Endothelial cell of umbilical vein (primary cell): ENCODE data around the gene MYH10. TPM values are rescaled to one million over a fixed set of nuclear protein-coding genes. Genes with fewer than 3 reads are reported as not detected.

Experiments
- BruUV-seq: library from RNA; stranded (reverse); fragments of 400-500 nt; replicated peaks from 2 replicates; lab custom pipeline; 2021; lab: Mats Ljungman, UMichigan
- CTCF ChIA-PET: fragments of 300-600, 350-600 bp; sonication (Branson Sonifier 250); formaldehyde crosslinking; loops from one replicate; lab custom pipeline; 2021; ENCODE audit warnings: antibody characterized with exemption, inconsistent platforms; lab: Charles Lee
- POLR2A ChIA-PET: fragments of 300-600, 350-600 bp; sonication (Branson Sonifier 250); formaldehyde crosslinking; loops from one replicate; lab custom pipeline; 2021; ENCODE audit warnings: antibody characterized with exemption, inconsistent platforms; lab: Charles Lee
- DNase-seq: peaks from one replicate; pipeline ENCODE4 v3.0.0-alpha.2; 2011; ENCODE audit warnings: low read depth, low spot score
- FAIRE-seq: peaks from 2 replicates; lab custom pipeline; 2011; peaks lifted over from hg19 to GRCh38; lab: Jason Lieb, UNC
- H2AFZ ChIP-seq: 2 replicates; pipeline ENCODE4 v1.6.0; 2012; ENCODE audit warnings: low read depth, low read length, control low read depth, inconsistent platforms
- H3K27ac ChIP-seq: 2 replicates; pipeline ENCODE4 v1.5.1; 2011; ENCODE audit warnings: low read depth, mild to moderate bottlenecking, control low read depth, low read length, moderate library complexity; ENCODE audit not compliant: insufficient read depth
- H3K27me3 ChIP-seq, 2 experiments: 2 replicates each; pipeline versions ENCODE4 v1.6.0 to v1.6.1; 2011; ENCODE audit warnings: low read length in 2 of 2, mixed read lengths in 1 of 2; ENCODE audit not compliant: control insufficient read depth in 2 of 2, insufficient read depth in 2 of 2
- H3K36me3 ChIP-seq, 2 experiments: 2 replicates in 1 of 2; 3 replicates in 1 of 2; pipeline ENCODE4 v1.5.1; 2011; ENCODE audit warnings: low read length in 2 of 2, mild to moderate bottlenecking in 1 of 2, moderate library complexity in 1 of 2; ENCODE audit not compliant: control insufficient read depth in 2 of 2, insufficient read depth in 2 of 2; ENCODE audit errors: extremely low read depth in 1 of 2
- H3K4me1 ChIP-seq: 3 replicates; pipeline ENCODE4 v1.5.1; 2011; ENCODE audit warnings: mild to moderate bottlenecking, low read length; ENCODE audit not compliant: control insufficient read depth, insufficient read depth; ENCODE audit errors: extremely low read depth
- H3K4me2 ChIP-seq: 2 replicates; pipeline ENCODE4 v1.6.1; 2011; ENCODE audit warnings: low read length, control low read depth, mixed read lengths; ENCODE audit not compliant: insufficient read depth
- H3K4me3 ChIP-seq, 3 experiments: fragments of 200-600 bp in 1 of 3; sonication (generic), shearing (Covaris generic) in 1 of 3; replicated peaks in 1 of 3; 2 replicates each; pipeline ENCODE4 v1.5.1; 2011 to 2016; ENCODE audit warnings: control low read depth in 3 of 3, low read length in 3 of 3, mild to moderate bottlenecking in 2 of 3, inconsistent platforms in 1 of 3, low read depth in 1 of 3, moderate library complexity in 1 of 3; ENCODE audit not compliant: insufficient read depth in 1 of 3
- H3K79me2 ChIP-seq: 2 replicates; pipeline ENCODE4 v1.6.0; 2012; ENCODE audit warnings: low read length, inconsistent platforms; ENCODE audit not compliant: control insufficient read depth, insufficient read depth
- H3K9ac ChIP-seq: replicated peaks from 2 replicates; pipeline ENCODE3; 2011; ENCODE audit warnings: low read length, control low read depth; ENCODE audit not compliant: insufficient read depth; ENCODE audit errors: extremely low read depth
- H3K9me1 ChIP-seq: replicated peaks from 3 replicates; pipeline ENCODE4 v1.6.0; 2011; ENCODE audit warnings: mild to moderate bottlenecking, low read length; ENCODE audit not compliant: control insufficient read depth, insufficient read depth; ENCODE audit errors: extremely low read depth
- H3K9me3 ChIP-seq: replicated peaks from 2 replicates; pipeline ENCODE4 v1.5.1; 2012; ENCODE audit warnings: low read length, inconsistent platforms; ENCODE audit not compliant: control insufficient read depth, insufficient read depth
- H4K20me1 ChIP-seq: replicated peaks from 2 replicates; pipeline ENCODE3; 2011; ENCODE audit warnings: mild to moderate bottlenecking, low read length; ENCODE audit not compliant: control insufficient read depth, insufficient read depth; ENCODE audit errors: extremely low read depth
- EZH2 ChIP-seq: IDR thresholded peaks from 2 replicates; pipeline ENCODE4 v1.6.1; 2012; ENCODE audit warnings: borderline replicate concordance, low read depth, mild to moderate bottlenecking, moderate library complexity, low read length, inconsistent platforms; ENCODE audit not compliant: severe bottlenecking
- FOS ChIP-seq: IDR thresholded peaks from 2 replicates; pipeline ENCODE4 v1.6.1; 2011; ENCODE audit warnings: mild to moderate bottlenecking, low read length, moderate library complexity, borderline replicate concordance; ENCODE audit not compliant: insufficient read depth
- GATA2 ChIP-seq: IDR thresholded peaks from 2 replicates; pipeline ENCODE4 v1.7.0; 2011; ENCODE audit warnings: low read depth, mild to moderate bottlenecking, moderate library complexity, mixed read lengths, low read length; ENCODE audit not compliant: insufficient read length, insufficient read depth
- JUN ChIP-seq: IDR thresholded peaks from 2 replicates; pipeline ENCODE4 v1.6.1; 2011; ENCODE audit warnings: borderline replicate concordance, low read depth; ENCODE audit not compliant: insufficient read length, insufficient read depth
- MYC ChIP-seq: IDR thresholded peaks from one replicate; pipeline ENCODE4 v1.6.1; 2011; ENCODE audit warnings: mild to moderate bottlenecking, low read depth, low read length
- POLR2A ChIP-seq: IDR thresholded peaks from 2 replicates; pipeline ENCODE4 v1.6.1; 2012; ENCODE audit warnings: low read depth, mild to moderate bottlenecking, control low read depth, low read length
- POLR2AphosphoS5 ChIP-seq: IDR thresholded peaks from 2 replicates; pipeline ENCODE4 v1.6.1; 2012; ENCODE audit warnings: low read depth, mild to moderate bottlenecking, control low read depth, low read length, moderate library complexity; ENCODE audit not compliant: insufficient read depth
- dilution Hi-C: fragments of 300-500 bp; cut with MboI; formaldehyde crosslinking; loops from one replicate; pipeline ENCODE4 v1.15.0; 2019; ENCODE audit warnings: low sequenced_read_pairs; ENCODE audit not compliant: extremely low pct_ligation_motif_present
- intact Hi-C: fragments of 100-400 bp; cut with micrococcal nuclease; formaldehyde crosslinking; loops from one replicate; pipeline ENCODE4 v1.10.0; 2022
- polyA plus RNA-seq, 4 experiments: library from polyadenylated mRNA; depleted of rRNA in 3 of 4; stranded (reverse) in 3 of 4; unstranded in 1 of 4; fragments of >200 nt; gene quantifications; 2 replicates each; pipeline versions ENCODE4 v1.2.1 to v1.2.3, GENCODE V29; 2011 to 2012; ENCODE audit warnings: missing spikeins in 1 of 4
- total RNA-seq: library from RNA; stranded (reverse); gene quantifications from 2 replicates; pipeline ENCODE4 v1.2.3, GENCODE V29; 2021
- TF ChIP-seq, protein P1 (sequence below): IDR thresholded peaks from 2 replicates; pipeline ENCODE4 v1.6.1; 2011; ENCODE audit not compliant: insufficient read depth, insufficient read length
- TF ChIP-seq, protein P2 (sequence below), 2 donors: IDR thresholded peaks; 1 replicate in 1 of 2; 2 replicates in 1 of 2; pipeline ENCODE4 v1.5.1; 2011; ENCODE audit warnings: low read length in 2 of 2, mild to moderate bottlenecking in 2 of 2, moderate library complexity in 2 of 2, control low read depth in 1 of 2, inconsistent platforms in 1 of 2, low read depth in 1 of 2; ENCODE audit not compliant: insufficient read depth in 1 of 2; ENCODE audit errors: extremely low read depth in 1 of 2

The MYH10 gene
- total and polyA plus RNA-seq, 2 donors (not counting 3 experiments of a cell fraction or from before 2014, with no cell fraction given): 73.4 to 232 TPM

DNA sequence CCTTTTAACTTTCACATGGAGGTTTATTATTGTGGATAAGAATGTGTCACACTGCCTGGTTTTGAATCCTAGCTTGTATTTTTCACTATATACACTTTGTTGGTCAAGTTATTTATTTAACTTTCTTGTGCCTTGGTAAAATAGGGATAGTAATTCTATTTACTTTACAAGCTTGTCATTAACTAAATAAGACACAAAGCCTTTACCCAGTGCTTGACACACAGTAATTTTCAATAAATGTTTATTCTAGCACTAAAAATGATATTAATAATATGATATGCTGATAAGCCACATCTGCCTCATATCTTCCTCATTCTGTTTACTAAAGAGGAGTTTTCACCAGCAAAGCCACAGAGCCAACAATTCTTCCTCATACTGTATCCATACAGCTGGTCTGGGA lies 27.8 kb downstream of the MYH10 start:
- no peak overlapping the region for H3K4me2 ChIP-seq
- dilution Hi-C loops: no loop called here
- no peaks in the 10 kb centered on the region for H4K20me1 ChIP-seq
- ChIA-PET CTCF (interaction anchor here (1.3 to 1.6 kb wide), 2 partner anchors 11 to 143 kb away, joined by 3 read pairs; no protein-coding TSS in a partner anchor), POLR2A (no interaction called here)
- peaks cover 3 to 5% of the 10 kb centered on the region in 2 experiments for H3K36me3 ChIP-seq
- no peak overlapping the region for H2AFZ ChIP-seq
- TF ChIP-seq POLR2AphosphoS5 (no peak), GATA2 (no peak), EZH2 (no peak), MYC (no peak), FOS (no peak), POLR2A (no peak)
- TF ChIP-seq, protein P1, sequence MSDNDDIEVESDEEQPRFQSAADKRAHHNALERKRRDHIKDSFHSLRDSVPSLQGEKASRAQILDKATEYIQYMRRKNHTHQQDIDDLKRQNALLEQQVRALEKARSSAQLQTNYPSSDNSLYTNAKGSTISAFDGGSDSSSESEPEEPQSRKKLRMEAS: no peak
- H3K27ac ChIP-seq: no peak overlapping the region
- no peaks in the 10 kb centered on the region for H3K9me1 ChIP-seq
- H3K4me3 ChIP-seq: no peak overlapping the region
- BruUV-seq: no TSS peak
- no peak overlapping the region for H3K9ac ChIP-seq
- FAIRE-seq (no peak), DNase-seq (no peak)
- no peaks in the 10 kb centered on the region for H3K9me3 ChIP-seq
- no peaks in the 10 kb centered on the region for H3K4me1 ChIP-seq
- H3K79me2 ChIP-seq: no peaks in the 10 kb centered on the region
- intact Hi-C loops: no loop called here
- no peaks in the 10 kb centered on the region for H3K27me3 ChIP-seq

DNA sequence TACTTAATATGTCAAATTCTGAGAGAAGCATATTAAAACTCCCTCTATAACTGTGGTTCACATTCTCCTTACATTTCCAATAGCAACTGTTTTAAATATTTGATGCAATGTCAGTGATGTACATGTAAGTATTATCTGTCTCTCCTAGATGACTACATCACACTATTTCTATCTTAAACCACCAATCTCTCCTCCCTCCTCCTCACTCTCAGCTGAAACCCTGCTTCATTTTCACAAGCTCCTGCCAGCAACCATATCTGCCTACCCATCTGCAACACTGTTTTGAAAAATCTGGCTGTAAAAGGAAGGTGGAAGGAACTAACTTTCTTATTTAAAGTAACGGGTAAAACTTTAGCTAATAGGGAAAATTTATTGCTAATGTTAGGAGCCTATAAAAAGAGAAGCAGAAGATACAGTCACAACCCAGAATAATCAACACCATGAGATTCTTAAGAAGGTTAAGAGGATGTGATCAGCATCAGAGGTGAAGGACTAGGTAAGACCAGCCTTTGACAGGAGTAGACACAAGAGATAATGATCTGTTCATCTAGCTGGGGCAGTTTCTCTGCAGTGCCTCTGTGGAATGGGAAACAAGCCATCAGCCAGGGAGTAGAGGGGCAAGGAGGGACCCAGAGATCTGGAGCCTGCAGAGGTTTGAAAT lies 31.0 kb downstream of the MYH10 start:
- Histone ChIP-seq H3K9ac (no peak overlapping the region), H3K9me1 (no peaks in the 10 kb centered on the region), H3K27ac (no peak overlapping the region), H4K20me1 (no peaks in the 10 kb centered on the region), H3K79me2 (no peaks in the 10 kb centered on the region), H3K4me2 (no peak overlapping the region), H2AFZ (no peak overlapping the region), H3K27me3 (no peaks in the 10 kb centered on the region), H3K9me3 (no peaks in the 10 kb centered on the region), H3K4me3 (no peak overlapping the region), H3K4me1 (no peaks in the 10 kb centered on the region), H3K36me3 (peaks cover 3 to 5% of the 10 kb centered on the region in 2 experiments)
- dilution Hi-C loops: no loop called here
- CTCF ChIA-PET: no interaction called here
- DNase-seq (no peak), FAIRE-seq (no peak)
- TF ChIP-seq, protein P2, sequence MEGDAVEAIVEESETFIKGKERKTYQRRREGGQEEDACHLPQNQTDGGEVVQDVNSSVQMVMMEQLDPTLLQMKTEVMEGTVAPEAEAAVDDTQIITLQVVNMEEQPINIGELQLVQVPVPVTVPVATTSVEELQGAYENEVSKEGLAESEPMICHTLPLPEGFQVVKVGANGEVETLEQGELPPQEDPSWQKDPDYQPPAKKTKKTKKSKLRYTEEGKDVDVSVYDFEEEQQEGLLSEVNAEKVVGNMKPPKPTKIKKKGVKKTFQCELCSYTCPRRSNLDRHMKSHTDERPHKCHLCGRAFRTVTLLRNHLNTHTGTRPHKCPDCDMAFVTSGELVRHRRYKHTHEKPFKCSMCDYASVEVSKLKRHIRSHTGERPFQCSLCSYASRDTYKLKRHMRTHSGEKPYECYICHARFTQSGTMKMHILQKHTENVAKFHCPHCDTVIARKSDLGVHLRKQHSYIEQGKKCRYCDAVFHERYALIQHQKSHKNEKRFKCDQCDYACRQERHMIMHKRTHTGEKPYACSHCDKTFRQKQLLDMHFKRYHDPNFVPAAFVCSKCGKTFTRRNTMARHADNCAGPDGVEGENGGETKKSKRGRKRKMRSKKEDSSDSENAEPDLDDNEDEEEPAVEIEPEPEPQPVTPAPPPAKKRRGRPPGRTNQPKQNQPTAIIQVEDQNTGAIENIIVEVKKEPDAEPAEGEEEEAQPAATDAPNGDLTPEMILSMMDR (IDR thresholded peaks at IDR 0.05; ENCODE audit: extremely low read depth in 1 of 2, insufficient read depth in 1 of 2, low read depth in 1 of 2, low read length in 2 of 2): no peak
- TF ChIP-seq POLR2A (no peak), EZH2 (no peak), JUN (no peak), POLR2AphosphoS5 (no peak), GATA2 (no peak), MYC (no peak), FOS (no peak)
- TF ChIP-seq, protein P1: no peak
- no TSS peak for BruUV-seq
- intact Hi-C loops: no loop called here
- POLR2A ChIA-PET: no interaction called here
